Inflammatory macrophage (primary cell): Measurements from ENCODE around the gene PHLPP1.
"Not testable (repeated sequence)": the region's sequence is repeated elsewhere in the genome, so short reads cannot be mapped to it uniquely, and the experiment has no call there.

ENCODE experiments used
- DNase-seq, 2 donors: peaks; one replicate each; pipeline ENCODE4 v3.0.0-alpha.2; 2020 to 2022

Gene PHLPP1

DNA sequence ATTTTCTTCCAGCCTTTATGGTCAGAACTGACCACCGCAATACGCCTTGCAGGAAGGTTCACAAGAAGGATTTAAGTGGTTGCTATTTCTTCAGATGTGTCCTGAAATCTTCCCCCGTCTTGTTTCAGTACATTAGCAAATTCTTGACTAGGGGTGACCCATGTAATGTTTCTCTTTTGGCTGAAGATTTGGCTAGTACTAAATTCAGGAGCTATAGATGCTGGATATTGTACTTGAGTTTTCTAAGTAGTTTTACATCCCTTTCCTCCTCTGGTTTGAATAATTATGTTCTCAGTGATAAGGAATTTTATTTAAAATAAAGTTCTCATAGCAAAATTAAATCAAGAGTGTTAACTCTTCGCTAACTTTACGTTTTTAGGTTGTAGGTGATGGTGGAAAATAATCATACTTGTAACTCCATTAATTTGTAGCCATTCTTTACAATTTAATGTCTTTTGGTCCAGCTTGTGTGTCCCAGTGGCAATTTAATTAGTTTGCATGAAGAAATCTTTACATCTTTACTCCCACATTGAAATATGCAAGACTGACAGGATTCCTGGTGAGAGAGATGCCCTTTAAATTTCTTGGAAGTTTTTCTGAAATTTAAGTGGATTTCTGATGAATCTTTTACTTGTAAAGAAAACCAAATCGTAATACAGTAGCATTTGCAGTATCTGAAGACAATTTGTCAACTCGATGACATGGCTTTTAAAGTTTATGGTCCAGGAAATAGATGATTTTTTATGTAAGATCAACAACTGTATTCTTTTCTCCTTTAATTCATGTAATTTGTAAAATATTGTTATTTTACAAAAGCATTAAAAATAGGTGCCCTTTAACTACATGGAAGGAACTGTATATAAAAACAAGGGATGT is 2.8 kb downstream of the PHLPP1 start:
- DNase-seq, result no peak

DNA sequence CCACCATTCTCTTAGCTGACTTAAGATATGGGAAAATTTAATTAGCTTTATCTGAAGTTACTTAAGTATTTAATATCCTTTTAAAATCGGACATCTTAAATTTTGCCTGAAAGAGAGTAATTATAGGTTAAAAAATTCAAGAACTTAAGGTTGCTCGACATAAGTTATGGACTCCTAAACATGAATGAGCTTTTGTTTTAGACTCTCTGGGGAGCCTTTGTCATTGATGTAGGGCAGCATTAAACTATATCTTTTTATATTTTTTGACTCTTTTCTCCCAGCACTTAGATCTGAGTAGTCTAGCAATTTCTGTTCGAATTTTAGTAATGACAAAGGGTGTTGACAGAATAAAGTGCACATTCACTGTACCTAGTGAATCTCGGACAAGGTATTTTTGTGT is 4.7 kb downstream of the PHLPP1 start:
- no peak for DNase-seq

DNA sequence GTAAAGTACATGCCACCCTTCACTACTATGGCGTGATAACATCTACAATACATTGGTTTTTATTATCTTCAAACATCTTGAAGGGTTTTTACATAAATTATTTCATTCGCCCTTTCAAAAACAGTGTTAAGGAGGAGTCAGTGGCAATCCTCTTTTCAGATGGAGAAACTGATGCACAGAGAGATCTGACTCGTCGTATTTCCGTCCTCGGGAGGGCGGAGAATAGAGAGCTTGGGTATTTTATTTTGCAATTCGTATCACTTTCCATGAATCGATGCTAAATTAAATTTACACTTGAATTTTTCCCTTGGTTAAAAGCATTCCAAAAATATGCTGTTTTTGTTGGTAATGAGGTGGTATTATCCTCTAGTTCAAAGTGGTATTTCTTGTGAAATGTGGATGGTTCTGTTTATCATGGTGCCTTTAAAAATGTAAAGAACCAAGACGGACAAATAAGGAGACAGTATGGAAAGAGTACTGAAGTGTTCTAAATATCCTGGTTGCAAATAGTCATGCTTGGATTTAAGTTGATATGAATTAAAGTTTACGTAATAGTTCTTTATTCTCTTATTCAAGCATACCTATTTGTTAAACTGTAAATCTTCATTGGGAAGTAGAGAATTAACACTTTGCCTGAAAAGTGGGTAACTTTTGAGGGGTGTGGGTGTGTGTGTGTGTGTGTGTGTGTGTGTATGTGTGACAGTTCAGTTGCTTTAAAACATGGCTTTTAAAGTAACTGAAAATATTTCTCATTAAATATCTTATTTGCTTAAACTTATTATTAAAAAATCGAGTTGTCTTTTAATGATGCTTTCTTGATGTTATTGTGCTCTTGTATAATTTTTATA is 5.6 kb downstream of the PHLPP1 start:
- DNase-seq, result no peak

DNA sequence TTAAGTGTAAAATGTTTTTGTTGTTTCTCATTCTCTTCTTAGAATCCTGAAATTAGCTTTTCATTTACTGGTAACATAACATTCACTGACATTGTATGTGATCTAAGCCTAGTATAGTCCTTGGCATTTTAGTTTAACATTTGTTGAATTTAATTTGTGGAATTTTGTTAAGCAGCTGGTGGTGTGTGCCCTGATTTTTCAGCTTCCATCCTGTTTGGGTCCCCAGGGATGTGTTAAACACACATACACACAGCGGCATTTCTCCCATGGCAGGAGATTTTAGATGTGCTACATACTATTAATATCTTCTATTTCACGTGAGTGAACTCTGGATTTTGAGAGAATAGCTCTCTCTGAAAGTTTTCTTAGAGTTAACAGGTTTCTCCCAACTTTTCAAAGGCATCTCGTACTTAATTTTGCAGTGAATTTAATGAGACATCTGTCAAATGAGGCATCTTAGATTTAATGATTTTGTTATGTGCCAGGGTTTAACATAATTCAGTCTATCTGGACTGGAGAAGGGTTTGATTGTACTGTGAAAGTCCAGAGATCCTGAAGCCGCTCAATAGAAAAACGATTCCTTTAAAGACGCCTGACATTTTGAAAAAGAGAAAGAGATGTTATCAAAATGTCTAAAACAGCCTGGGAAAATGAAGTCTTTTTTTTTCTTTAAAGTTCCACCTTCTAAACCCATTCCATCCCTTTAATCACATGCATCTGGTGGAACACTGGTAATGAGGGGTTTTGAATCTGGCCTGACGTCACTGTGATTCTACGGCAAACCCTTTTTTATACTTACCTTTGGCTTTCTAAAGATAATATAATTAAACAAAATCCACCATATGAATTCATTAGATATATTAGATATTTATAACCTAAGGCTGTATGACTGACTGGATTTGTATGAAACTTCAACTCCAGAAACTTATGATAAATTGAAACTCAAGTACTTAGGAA is 6.8 kb downstream of the PHLPP1 start:
- no peak for DNase-seq

DNA sequence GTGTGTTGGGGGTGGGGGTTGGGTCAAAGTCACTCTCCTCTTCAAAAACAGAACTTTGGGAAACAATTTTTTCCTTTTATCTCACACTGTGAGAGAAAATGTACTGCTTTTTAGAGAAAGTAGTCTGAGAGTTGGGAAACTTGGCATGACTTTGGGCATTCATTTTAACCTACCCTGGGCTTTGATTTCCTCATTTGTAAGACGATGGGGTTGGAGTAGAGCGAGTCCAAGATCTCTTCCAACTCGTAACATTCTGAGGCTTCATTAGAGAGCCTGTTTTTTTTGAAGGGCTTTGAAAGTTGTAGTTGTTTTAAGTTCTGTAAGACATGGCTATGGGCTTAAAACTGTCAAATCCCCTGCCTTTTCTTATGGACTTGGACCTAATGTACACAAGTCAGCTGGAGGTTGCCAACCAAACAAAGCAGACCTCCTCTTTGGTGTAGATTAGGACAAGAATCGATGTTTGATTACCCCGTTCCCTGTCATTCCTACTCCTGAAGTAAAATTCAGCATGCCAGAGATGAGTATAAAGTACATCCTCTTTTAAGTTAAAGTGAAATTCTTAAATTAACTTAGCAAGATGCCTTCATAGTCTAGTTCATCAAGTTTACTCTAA is 8.4 kb downstream of the PHLPP1 start:
- DNase-seq, result no peak

DNA sequence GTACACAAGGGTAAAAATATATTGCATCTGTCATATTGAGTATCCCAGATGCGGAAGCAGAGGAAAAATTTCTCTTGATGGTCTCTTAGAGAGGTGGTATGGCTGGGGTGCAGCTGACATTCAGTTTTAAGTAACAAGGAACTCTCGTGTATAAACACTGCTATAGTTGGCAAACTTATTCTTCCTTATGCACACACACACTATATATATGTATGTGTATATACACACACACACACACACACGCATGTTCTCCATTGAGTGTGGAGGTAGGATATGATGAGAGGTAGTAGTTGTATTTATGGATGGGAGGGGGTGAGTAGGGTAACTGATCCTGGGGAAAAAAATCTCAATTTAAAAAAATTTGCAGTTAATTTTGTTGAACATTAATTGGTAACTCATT is 10.6 kb downstream of the PHLPP1 start:
- no peak for DNase-seq

DNA sequence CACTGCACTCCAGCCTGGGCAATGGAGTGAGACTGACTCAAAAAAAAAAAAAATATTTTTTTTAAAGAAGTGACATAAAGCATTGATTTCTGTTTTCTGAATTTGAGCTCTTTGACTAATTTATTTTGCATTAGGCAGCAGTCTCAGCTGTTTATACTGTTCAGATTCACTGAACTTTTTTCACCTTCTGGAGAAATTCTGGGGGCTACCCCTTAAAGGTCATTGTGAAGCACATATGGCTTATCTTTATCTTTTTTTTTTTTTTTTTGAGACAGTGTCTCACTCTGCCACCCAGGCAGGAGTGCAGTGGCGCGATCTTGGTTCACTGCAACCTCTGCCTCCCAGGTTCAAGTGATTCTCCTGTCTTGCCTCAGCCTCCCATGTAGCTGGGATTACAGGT is 12.9 kb downstream of the PHLPP1 start:
- DNase-seq, result no peak

DNA sequence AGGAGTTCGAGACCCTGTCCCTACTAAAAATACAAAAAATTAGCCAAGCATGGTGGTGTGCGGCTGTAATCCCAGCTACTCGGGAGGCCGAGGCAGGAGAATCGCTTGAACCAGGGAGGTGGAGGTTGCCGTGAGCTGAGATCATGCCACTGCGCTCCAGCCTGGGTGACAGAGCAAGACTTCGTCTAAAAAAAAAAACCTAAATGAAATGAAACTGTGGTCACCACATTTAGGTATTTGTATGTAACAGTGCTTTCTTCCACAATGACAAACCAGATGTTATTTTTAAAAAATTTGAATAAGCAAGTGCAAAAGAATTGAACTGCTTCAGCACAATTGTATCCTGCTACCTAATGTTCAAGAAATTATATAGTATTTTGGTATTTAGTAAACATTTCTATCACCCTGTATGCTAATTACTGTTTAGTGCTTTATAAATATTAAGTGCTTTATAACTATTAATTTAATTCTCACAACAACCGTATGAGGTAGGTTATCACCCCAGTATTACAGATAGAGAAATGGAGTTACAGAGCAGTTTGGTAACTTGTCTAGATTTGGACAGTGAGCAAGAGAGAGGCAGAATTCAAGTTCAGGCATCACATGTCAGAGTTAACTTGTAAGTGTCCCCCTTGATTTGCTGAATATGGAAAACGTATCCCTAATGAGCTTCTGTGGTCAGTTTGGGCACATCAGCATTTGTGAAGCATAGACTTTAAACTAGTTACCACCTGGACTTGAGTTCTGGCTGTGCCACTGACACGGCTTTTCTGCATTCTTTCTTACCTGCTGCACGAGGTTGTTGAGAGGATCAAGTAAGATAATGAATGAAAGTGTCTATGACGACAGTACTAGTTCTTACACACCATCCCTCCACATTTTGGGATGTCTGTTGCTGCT is 14.4 kb downstream of the PHLPP1 start:
- DNase-seq, result no peak

DNA sequence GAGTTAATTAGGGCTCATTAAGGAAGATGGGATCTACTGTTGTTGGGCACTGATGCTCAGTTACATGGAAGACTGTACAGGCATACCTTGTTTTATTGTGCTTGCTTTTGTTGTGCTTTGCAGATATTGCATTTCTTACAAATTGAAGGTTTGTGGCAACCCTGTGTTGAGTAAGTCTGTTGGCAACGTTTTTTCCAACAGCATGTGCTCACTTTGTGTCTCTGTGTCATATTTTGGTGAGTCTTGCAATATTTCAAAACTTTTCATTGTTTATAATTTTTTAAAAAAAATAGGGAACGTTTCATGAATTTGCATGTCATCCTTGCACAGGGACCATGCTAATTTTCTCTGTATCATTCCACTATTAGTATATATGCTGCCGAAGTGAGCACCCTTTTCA is 15.6 kb downstream of the PHLPP1 start:
- DNase-seq, result peak; percentile 76 to 79

DNA sequence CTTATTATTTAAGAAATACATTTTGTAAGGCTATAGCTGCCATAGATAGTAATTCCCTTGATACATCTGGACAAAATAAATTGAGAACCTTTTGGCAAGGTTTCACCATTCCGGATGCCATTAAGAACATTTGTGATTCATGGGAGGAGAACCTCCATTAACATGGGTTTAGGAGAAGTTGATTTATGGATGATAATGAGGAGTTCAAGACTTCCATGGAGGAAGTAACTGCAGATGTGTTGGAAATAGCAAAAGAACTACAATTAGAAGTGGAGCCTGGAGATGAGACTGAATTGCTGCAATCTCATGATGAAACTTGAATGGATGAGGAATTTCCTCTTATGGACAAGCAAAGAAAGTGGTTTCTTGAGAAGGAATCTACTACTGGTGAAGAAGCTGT is 17.3 kb downstream of the PHLPP1 start:
- DNase-seq, result peak; percentile 23 to 29

DNA sequence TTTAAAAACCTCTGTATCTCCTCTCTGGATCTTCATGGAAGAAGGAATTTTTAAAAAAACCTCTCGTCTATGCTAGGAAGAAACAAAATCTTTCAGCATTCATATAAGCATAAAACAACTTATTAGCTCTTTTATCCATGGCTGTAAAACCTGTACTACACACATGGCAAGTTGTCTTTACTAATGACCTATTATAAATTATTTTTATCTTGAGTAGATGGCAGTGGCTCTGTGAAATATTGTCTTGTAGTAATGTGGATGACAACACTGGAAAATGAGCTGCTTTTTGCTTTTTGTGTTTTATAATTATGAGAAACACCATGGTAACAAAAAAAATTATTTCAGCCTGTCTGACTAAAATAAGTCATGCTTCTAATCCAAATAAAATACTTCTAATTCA is 18.9 kb downstream of the PHLPP1 start:
- DNase-seq, result no peak

DNA sequence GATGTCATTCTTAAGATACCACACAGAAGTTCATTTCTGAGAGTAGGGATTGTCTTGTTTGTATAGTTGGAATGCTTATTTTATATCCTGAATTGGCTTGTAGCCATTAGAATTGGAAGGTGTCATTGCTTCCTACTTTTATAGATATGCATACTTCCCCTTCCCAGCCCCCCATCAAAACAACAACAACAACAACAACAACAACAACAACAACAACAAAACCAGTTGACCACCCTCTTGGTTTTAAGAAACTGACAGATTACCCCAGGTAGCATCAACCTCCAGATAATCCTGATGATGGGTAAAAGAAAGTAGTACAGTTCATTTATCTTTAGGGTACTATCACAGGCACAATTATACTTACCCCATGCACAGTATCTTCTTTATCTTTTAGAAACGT is 20.0 kb downstream of the PHLPP1 start:
- DNase-seq, result no peak

DNA sequence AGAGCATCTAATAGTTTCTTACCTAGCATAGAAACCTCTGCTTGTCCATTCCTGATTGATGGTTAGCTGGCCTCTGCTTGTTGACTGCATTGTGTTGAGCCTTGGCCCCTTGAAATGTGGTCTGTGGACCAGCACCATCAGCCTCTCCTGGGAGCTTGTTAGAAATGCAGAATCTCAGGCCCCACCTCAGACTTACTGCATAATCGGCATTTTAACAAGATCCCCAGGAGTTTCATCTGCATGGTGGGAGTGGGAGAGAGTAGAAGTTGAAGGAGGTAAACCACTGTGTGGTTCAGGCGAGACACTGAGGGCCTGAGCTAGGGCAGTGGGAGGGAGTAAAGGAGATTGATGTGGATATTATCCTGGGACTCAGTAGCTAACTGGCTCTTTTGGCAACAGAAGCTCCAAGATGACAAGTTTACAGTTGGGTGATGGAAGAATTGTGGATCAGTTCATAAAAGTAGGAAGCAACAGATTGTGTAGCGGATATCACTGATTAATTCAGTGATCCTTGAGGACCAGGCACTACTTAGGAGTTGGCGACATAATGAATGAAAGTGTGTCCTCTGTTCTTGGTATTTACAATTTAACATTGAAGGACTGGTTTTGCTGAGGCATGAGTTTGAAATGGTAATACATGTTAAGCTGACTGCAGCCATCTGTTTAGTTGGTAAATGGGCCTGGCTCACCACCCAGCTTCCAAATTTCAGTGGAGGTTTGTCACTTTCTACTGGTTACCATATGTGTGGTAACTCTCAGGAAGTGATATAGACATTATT is 20.9 kb downstream of the PHLPP1 start:
- no peak for DNase-seq

DNA sequence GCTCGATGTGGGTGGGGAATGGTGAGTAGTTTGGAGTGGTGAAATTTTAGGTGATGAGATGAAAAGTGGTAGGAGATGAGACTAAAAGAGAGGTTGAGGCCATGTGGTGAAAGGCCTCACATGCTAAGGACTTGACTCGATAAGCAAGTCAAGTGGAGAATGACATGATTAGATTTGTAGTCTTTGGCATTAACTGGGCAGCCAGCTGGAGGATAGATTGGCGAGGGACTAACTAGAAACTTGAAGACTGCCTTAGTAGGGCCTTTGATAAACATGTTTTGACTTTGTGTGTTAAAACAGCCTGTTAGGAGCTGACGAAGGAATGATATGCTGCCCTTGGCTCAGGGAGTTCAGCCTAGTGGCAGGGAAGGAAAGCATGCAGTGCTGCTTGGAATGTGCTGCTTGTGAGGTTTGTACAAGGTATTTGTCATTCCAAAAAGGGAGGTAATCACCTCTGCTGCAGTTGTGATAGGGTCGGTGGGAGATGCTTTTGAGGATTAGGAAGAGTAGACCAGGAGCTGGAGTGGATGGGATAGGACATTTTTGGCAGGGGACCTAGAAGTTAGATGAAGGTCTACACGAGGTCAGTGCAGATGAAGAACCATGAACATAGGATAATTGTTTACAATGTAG is 22.0 kb downstream of the PHLPP1 start:
- no peak for DNase-seq

DNA sequence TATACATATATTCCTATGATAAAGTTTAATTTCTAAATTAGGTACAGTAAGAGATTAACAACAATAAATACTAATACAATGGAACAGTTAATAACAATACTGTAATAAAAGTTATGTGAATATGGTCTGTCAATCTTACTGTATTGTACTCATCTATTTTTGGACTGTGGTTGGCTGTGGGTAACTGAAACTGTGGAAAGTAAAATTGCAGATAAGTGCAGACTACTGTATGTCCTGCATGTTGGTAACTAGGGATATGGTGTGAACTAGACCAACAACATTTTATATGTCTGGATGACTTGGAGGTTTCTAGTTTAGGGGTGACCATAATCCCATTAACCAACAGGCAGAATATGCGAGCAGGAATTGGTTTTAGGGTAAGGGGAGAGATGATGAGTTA is 23.3 kb downstream of the PHLPP1 start:
- DNase-seq, result no peak

DNA sequence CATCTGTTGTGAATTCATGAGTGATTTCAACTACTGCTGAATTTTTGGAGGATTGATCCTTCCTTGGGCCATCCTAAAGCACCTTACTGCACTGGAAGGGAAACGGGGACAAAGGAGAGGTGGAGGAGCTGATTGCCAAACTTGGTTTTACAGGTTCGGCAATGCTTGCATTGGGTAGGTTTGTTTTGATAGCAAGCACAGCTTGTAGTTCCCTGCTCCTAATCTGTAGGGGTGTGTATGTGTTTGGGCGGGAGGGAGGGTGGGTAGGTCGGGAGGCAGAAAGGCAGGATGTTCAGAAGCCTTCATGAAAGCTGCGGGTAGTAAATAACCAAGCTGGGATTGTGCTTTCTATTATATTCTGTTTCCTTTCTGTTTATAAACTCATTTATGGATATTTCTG is 24.6 kb downstream of the PHLPP1 start:
- DNase-seq, result no peak

DNA sequence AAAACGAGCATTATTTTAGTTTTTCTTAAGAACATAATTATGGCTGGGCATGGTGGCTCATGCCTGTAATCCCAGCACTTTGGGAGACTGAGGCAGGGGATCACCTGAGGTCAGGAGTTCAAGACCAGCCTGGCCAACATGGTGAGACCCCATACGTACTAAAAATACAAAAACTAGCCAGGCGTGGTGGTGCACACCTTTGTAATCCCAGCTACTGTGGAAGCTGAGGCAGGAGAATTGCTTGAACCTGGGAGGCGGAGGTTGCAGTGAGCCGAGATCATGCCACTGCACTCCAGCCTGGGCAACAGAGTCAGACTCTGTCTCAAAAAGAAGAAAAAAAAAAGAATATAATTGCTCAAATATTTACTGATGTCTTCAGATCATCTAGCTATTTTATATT is 25.3 kb downstream of the PHLPP1 start:
- not testable (repeated sequence) for DNase-seq

DNA sequence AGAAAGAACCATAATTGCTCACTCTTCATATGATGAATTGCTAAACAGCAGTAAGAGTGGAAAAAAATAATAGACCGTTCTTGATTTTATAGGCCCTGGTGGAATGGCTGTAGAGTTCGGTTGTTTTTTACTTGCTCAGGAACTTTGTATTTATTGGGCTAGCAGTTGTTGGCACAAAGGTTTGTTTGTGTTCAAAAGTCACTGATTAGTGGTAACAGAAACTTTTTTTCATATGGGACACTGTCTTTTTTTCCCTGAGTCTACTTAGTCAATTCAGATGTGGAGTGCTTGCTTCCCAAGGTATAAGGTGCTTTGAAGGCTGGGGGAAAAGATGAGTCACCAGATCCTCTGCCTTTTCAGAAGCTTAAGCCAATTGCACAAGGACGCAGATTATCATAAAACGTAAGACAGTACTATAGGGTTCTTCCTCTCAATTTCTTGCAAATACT is 25.8 kb downstream of the PHLPP1 start:
- peak in 1 of 2 donors; percentile 35 for DNase-seq

DNA sequence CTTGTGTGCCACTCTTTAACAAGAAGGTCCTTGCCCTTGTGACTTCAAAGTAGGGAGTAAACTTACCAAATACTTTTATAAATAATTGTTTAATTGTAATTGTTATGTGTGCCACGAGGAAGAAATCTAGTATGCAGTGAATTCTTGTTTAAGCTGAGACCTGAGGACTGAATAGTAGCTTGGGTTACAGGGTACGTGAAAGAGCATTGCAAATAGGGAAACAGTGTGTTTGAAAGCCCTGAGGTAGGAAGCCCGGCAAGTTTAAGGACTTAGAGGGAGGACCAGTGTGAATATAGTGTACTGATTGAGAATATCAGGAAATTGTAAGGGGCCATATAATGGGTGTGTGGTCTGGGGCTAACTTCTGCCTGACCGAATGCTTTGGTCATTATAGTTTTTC is 26.2 kb downstream of the PHLPP1 start:
- DNase-seq, result no peak
